Endometrial microvascular endothelial cells (primary cell): ENCODE data around the gene BOK. TPM values are rescaled to one million over a fixed set of nuclear protein-coding genes. Genes with fewer than 3 reads are reported as not detected.
"Not testable (repeated sequence)": the region's sequence is repeated elsewhere in the genome, so short reads cannot be mapped to it uniquely, and the experiment has no call there.

Experiments
- in situ Hi-C: cut with HindIII; loops from 2 replicates; pipeline ENCODE4 v1.10.0; 2017; ENCODE audit warnings: low sequenced_read_pairs, low pct_unique_long_range_greater_than_20kb; ENCODE audit errors: inconsistent ontology term
- total RNA-seq: library from RNA; depleted of rRNA; stranded (reverse); fragments of >200 nt; gene quantifications from one replicate; pipeline ENCODE4 v1.2.3, GENCODE V29; 2015; ENCODE audit errors: inconsistent ontology term

Gene BOK, protein sequence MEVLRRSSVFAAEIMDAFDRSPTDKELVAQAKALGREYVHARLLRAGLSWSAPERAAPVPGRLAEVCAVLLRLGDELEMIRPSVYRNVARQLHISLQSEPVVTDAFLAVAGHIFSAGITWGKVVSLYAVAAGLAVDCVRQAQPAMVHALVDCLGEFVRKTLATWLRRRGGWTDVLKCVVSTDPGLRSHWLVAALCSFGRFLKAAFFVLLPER
- total RNA-seq = 102 TPM

DNA sequence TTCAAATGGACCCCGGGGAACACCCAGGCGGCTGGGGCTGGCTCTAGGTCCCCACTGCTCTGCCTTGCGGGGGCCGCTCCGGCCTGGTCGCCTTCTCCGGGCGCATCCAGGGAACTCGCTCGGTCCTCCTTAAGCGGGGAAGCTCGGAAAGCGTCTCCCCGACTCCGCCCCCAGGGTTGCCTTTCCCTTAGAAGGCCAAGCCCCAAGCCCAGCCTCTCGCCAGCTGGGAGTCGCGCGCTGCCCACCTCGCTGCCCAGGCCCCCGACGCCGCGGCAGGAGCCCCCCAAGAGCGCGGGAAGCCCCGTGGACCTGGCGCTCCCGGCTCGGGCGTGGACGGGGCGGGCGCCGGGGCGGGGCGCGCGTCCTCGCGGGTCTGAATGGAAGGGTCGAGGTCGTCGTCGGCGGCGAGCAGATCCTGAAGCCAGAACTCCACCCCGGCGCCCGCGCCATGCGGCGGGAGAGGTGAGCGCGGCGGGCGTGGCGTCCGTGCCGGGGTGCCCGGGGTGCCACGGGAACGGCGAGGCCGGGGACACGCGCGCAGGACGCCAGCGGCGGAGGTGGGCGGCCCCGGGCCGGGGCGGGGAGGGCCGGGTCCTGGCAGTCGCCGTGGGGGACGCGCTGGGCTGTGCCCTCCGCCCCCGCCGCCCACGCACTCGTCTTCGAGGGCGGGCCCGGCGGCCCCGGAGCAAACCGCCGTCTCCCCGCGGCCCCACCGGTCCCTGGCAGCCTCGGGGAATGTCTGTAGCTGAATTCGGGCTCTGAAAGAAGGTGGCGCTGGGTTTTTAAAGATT, at the start of gene BOK:
BOK (plus strand) TSS at position 214 of the 791 bp plus-strand sequence. CDS start 739 bp downstream, outside the sequence.
- in situ Hi-C loops = no loop called here

DNA sequence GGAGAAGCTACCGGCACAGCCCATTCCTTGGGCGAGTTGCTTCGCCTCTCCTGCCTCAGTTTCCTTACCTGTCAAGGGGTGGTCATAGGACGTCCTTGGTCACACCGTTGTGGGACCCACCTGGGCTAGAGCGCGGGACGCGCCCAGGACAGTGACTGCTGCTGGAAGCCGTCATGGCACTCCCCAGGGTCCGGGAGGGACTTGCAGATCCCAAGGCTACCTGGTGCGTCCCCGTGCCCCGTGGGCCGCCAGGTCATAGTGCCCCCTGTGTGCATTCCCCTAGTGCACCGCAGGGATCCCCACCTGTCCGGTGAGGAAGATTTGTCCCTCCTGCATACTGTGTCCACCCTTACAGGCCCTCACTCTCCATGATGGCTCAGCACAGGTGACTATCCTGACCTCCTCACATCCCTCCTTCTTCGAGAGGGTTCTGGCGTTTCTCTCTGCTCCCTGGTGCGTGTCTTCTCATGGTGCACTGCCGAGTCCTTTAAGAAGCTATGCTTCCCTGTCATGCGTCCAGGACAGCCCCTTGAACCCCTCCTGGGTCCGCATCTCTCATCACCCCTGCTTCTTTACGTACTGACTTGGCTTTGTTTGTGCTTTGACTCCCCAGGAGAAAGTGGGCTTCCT, 49.3 kb upstream of the BOK start:
- in situ Hi-C loops = no loop called here

DNA sequence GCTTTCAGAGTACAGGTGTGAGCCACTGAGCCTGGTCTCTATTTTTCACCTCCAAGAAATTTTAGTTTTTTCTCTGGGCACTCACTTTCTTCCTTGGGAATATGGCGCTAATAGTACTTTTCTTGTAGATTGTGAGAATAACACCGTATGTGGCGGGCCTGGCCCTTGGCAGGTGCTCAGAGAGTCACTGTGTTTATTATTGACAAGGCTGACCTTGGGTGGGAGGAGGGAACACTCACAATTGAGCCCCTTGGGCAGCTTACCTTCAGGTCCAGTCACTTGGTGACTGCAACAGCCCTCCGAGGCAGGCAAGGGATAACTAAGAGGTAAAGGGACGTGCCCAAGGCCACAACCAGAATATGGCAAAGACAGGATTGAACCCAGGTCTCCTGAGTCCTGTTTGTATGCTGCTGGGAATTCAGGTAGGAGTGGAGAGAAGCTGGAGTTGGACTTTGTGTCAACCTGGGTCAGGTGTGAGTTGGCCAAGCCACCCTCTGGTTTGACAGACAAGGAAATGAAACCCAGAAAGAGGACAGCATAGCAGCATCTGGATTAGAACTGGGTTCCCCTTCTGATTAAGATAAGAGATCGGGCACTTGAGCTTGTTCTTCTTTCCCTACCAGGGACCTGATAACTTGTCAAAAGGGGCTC, 47.3 kb upstream of the BOK start:
- in situ Hi-C loops = no loop called here

GRCh38 chr2:241514553-241514952, 44.0 kb upstream of the BOK start:
- in situ Hi-C loops = no loop called here

DNA sequence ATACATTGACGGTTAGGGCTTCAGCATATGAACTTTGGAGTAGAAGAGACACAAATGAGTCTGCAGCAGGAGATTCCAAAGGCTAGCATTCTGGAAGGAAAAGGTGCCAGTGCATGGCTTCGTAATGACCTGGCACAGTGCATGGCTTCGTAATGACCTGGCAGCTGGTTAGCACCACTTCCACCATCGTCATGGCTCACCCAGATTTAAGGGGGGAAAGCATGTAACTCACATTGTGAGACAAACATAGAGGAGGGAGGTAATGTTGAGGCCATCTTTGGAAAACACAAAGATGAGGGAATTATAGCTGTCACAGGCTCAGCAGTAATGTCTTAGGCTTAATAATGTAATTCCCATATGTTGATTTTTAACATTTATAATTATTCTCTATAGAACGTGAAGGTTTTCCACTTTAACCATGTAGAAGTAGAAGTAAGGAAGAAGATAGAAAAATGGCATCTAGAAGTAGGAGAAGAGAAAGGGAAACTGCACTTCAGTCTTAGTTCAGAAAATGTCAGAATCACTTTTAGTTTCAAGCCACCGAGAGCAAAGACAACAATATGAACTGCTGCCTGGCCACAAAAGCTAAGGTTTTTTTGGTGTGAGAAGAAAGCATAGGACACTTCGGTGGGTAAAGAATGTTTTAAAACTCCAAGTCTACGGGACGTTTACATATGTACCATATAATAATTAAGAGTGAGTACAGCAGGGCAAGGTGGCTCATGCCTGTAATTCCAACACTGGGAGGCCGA, 43.4 kb upstream of the BOK start:
- in situ Hi-C loops = no loop called here

DNA sequence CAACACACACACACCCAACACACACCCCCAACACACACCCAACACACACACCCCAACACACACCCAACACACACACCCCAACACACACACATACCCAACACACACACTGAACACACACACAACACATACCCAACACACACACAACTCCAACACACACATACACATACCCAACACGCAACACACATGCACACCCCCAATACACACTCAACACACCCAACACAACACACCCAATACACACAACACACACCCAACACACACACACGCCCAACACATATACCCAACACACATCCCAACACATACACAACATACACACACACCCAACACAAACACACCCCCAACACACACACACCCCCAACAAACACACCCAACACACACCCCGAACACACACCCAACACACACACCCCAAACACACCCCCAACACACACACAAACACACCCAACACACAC, 42.0 kb upstream of the BOK start:
- in situ Hi-C loops = no loop called here

GRCh38 chr2:241517297-241517696, 41.2 kb upstream of the BOK start:
- in situ Hi-C loops = no loop called here

DNA sequence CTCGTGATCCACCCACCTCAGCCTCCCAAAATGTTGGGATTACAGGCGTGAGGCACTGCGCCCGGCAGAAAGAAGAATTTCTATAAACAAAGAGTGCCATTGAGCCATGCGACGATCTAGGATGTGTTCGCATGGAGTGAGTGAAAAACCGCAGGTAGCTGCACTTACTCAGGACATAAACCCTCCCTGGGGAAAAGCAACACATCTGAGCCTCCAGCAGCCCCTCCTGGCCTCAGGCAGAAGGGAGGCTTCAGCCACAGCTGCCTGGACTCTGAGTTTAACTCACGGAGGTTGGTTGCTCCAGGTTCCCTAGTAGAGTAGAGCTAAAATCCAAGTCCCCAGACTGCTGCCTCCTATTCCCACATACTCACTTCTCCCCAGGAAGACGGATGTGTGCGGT, 38.9 kb upstream of the BOK start:
- in situ Hi-C loops = no loop called here

GRCh38 chr2:241522477-241522876, 36.1 kb upstream of the BOK start:
- in situ Hi-C loops = no loop called here

DNA sequence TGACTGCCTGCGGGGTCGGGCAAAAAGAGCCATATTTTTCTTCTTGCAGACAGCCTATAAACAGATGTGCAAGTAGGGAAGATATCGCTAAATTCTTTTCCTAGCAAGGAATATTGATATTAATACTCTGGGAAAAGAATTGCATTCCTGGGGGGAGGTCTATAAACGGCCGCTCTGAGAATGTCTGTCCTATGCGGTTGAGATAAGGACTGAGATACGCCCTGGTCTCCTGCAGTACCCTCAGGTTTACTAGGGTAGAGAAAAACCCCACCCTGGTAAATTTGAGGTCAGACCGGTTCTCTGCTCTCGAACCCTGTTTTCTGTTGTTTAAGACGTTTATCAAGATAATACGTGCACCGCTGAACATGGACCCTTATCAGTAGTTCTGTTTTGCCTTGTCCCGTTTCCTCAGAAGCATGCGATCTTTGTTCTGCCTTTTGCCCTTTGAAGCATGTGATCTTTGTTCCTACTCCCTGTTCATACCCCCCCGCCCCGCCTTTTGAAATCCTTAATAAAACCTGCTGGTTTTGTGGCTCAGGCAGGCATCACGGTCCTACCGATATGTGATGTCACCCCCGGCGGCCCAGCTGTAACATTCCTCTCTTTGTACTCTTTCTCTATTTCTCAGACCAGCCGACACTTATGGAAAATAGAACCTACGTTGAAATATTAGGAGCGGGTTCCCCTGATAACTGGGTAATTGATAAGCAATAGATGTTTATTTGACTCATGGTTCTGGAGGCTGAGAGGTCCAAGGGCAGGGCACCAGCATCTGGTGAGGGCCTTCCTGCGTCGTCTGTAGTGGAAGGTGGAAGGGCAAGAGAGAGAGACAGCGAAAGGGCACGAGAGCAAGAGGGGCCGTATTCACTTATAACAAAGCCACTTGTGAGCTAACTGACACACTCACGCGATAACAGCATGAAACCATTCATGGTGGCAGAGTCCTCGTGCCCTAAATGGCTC, 32.4 kb upstream of the BOK start:
- in situ Hi-C loops = not testable (repeated sequence)

DNA sequence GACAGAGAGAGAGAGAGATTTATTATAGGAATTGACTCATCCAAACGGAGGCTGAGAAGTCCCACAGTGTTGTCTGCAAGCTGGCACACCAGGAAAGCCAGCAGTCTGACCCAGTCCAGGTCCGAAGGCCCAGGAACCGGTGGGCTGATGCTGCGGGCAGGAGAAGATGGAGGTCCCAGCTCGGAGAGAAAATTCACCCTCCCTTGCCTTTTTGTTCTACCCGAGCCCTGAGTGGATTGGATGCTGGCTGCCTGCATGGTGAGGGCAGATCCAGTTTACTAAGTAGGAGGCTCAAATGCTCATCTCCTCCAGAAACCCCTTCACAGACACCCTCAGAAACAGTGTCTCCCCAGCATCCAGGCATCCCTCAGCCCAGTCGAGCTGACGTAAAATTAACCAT, 28.0 kb upstream of the BOK start:
- in situ Hi-C loops = no loop called here

- in situ Hi-C loops = no loop called here
Measured at GRCh38 chr2:241531161-241531722, 27.3 kb upstream of the BOK start.

DNA sequence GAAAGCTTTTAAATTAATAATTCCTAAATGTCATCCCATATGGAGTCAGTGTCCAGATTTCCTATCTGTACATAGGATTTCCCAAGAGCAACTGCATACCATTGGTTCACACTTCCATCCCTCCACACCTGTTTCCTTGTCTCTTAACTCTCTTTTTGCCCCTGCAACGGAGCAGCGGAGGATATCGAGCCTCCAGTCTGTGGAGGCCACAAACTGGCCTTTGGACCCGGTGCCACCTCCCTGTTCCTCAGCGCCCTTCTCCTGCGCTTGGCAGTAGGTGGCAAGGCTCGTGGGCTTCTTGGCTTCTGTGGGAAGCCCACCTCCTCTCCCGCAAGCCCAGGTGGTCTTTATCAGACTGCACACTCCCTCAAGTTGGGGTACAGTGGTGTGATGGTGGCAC, 26.4 kb upstream of the BOK start:
- in situ Hi-C loops = no loop called here

DNA sequence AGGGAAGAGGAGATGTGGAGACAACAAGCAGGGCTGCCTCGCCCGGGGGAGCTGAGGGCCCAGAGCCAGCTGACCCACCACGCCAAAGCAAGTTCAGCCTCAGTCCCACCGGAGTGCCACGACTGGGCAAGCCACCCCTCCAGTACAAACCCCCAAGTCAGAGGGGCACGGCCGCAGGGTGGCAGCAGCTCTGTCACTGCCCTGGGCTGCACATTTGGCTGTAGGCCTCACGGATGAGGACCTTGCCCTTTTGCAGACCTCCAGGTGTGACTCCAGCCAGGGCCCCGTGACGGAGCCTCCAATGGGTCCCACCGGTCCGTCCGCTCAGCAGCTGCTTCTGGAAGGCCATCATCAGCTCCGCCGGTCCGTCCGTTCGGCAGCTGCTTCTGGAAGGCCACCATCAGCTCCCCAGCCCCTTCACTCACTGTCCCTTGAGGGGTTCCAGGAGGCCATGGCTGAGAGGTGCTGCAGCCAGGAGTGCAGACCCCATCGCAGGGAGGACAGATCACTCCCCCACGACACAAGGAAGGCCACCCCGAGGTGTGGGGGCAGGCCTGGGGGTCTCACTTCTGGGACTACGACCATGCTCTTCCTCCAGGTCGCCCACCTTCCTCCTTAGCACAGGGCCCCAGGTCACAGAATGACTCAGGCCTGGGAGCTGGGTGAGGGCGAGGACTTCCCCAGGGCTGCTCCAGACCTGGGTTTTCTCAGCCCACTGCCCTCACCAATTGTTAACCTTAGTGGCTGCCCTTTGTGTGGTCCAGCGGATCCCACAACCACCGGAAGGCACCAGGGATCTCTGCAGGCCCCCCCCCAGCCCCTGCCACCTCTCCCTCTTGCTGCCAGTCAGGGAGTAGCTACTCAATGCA, 25.6 kb upstream of the BOK start:
- in situ Hi-C loops = no loop called here

DNA sequence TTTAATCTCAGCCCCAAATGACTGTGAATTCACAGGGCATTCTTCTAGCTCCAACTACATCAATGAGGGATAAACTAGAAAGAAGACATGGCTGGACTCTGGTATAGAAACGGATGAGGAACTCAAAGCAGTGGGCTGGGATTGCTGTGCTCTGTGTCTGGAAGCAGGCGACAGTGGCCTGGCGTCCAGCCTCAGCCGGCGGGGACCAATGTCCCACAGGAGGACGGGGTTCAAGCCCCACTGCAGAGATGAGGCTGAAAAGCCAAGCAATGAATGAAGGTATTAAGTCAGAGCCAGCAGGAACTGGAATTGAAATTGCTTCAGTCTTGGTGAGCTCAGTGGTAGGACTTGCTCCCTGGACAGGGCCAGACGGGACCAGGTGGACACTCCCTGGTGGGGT, 24.3 kb upstream of the BOK start:
- in situ Hi-C loops = no loop called here

- in situ Hi-C loops = no loop called here
Measured at GRCh38 chr2:241534701-241535375, 23.7 kb upstream of the BOK start.
